ENCODE data around the gene SPARCL1. TPM values are rescaled to one million over a fixed set of nuclear protein-coding genes. Genes with fewer than 3 reads are reported as not detected.

The SPARCL1 gene
- total RNA-seq, 1 donor from 2014 or later: 8.6 TPM

DNA sequence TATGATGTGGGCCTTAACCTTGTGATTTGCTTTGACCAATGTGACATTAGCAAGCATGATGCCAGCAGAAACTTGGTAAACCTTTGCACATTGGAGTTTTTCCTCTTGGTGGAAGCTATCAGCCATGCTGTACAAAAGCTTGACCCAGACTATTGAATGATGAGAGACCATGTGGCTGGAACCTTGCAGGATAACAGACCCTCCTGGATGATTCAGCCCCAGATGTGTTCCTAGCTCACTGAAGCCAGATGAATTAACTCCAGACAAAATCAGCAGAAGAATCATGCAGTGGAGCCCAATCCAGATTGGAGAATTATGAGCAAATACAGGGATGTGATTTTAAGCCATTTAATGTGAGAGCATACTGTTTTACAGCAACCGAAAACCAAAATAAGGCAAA, 16.8 kb downstream of the SPARCL1 start:
- H3K9me3 Mint-ChIP-seq: no peaks in the 10 kb centered on the region
- H3K27me3 Mint-ChIP-seq (ENCODE audit: low read depth): no peaks in the 10 kb centered on the region

DNA sequence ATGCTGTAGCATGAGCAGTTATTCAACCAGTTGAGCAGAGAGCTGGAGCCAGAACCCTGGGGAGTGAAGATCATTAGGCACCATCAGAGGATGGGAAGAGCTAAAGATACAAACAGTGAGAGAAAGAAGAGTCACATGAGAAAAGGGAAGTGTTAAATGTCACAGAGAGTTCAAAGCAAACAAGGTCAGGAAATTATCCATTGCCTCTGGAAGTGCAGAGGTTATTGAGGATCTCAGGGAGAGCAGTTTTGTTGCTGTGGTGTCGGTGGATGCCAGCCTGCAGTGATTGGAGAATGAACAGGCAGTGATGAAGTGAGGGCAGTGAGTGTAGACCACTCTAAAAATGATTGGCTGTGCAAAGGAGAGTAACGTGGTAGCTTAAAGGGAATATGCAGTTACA, 17.7 kb downstream of the SPARCL1 start:
- no peak overlapping the region for H3K27ac Mint-ChIP-seq (ENCODE audit: unreplicated experiment)
- H3K27me3 Mint-ChIP-seq (ENCODE audit: low read depth): no peaks in the 10 kb centered on the region
- no peaks in the 10 kb centered on the region for H3K9me3 Mint-ChIP-seq
- H3K4me3 Mint-ChIP-seq: no peak overlapping the region
- DNase-seq (ENCODE audit: low read depth, low spot score): no peak
- peaks cover 6% of the 10 kb centered on the region for H3K4me1 Mint-ChIP-seq
- TF ChIP-seq, protein P1, sequence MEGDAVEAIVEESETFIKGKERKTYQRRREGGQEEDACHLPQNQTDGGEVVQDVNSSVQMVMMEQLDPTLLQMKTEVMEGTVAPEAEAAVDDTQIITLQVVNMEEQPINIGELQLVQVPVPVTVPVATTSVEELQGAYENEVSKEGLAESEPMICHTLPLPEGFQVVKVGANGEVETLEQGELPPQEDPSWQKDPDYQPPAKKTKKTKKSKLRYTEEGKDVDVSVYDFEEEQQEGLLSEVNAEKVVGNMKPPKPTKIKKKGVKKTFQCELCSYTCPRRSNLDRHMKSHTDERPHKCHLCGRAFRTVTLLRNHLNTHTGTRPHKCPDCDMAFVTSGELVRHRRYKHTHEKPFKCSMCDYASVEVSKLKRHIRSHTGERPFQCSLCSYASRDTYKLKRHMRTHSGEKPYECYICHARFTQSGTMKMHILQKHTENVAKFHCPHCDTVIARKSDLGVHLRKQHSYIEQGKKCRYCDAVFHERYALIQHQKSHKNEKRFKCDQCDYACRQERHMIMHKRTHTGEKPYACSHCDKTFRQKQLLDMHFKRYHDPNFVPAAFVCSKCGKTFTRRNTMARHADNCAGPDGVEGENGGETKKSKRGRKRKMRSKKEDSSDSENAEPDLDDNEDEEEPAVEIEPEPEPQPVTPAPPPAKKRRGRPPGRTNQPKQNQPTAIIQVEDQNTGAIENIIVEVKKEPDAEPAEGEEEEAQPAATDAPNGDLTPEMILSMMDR (conservative IDR thresholded peaks at IDR 0.05): no peak
- peaks cover 11% of the 10 kb centered on the region for H3K36me3 Mint-ChIP-seq (ENCODE audit: low read depth)

More for the DNA sequence above, 16.8 kb downstream of the SPARCL1 start:
- no peak overlapping the region for H3K27ac Mint-ChIP-seq (ENCODE audit: unreplicated experiment)
- no peak overlapping the region for H3K4me3 Mint-ChIP-seq
- no peak for DNase-seq (ENCODE audit: low read depth, low spot score)
- H3K4me1 Mint-ChIP-seq: peaks cover 6% of the 10 kb centered on the region
- peaks cover 11% of the 10 kb centered on the region for H3K36me3 Mint-ChIP-seq (ENCODE audit: low read depth)
- TF ChIP-seq, protein P1 (conservative IDR thresholded peaks at IDR 0.05): no peak

DNA sequence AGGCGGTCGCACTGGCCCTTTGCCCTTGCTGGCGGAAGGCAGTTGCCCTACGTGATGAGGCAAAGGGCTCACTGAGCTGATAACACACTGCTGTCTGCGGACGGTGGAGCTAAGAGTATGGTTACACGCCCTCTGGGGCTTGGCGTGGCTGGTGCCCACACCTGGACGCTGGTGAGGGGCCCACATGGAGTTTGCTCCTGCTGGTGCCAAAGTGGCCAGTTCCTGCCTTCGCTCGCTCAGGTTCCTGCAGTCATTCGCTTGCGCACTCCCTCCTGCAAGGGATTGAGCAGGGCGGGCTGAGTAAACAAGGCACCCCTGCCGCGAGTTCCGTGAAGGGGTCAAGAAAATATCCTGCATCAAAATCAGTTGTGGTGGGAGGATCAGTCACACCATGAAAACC, 18.4 kb downstream of the SPARCL1 start:
- H3K4me3 Mint-ChIP-seq: no peak overlapping the region
- peaks cover 11% of the 10 kb centered on the region for H3K36me3 Mint-ChIP-seq (ENCODE audit: low read depth)
- no peaks in the 10 kb centered on the region for H3K9me3 Mint-ChIP-seq
- H3K27me3 Mint-ChIP-seq (ENCODE audit: low read depth): no peaks in the 10 kb centered on the region
- TF ChIP-seq, protein P1 (conservative IDR thresholded peaks at IDR 0.05): no peak
- DNase-seq (ENCODE audit: low read depth, low spot score): no peak
- H3K27ac Mint-ChIP-seq (ENCODE audit: unreplicated experiment): no peak overlapping the region
- H3K4me1 Mint-ChIP-seq: peaks cover 6% of the 10 kb centered on the region

DNA sequence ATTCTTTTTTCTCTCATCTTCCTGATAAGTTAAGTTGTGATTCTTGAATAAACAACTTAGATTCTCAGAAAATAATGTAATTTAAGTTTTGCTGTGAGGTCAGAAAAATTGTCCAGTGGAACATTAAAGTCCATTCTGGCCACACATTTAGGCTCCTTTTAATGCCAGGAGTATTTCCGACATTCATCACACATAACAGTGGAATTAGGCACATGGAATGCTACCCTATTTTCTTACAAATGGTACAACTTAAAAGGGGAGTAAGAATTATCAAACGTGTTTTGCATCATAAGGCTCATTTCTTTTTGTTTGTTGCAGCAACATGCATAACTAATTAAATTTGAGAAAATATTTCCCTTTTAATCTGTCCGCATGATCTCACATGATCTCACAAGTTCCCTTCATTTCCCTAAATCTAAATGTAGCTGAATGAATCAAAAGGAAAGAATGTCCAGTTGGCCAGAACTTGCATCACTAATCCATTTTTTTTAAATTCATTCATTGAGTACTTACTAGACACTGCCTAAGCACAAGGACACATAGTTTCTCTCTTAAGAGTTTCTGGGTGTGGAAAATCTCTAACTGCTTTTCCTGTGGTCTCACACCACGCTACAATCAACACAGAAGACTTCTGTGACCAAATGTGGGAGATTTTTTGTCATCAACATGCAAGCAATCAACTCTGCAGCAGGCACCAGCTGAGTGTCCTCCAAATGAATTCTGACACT, 22.0 kb downstream of the SPARCL1 start:
- no peak overlapping the region for H3K27ac Mint-ChIP-seq (ENCODE audit: unreplicated experiment)
- H3K9me3 Mint-ChIP-seq: no peaks in the 10 kb centered on the region
- DNase-seq (ENCODE audit: low read depth, low spot score): no peak
- peaks cover 6% of the 10 kb centered on the region for H3K4me1 Mint-ChIP-seq
- no peak overlapping the region for H3K4me3 Mint-ChIP-seq
- H3K27me3 Mint-ChIP-seq (ENCODE audit: low read depth): no peaks in the 10 kb centered on the region
- H3K36me3 Mint-ChIP-seq (ENCODE audit: low read depth): peaks cover 11% of the 10 kb centered on the region
- TF ChIP-seq, protein P1 (conservative IDR thresholded peaks at IDR 0.05): no peak

DNA sequence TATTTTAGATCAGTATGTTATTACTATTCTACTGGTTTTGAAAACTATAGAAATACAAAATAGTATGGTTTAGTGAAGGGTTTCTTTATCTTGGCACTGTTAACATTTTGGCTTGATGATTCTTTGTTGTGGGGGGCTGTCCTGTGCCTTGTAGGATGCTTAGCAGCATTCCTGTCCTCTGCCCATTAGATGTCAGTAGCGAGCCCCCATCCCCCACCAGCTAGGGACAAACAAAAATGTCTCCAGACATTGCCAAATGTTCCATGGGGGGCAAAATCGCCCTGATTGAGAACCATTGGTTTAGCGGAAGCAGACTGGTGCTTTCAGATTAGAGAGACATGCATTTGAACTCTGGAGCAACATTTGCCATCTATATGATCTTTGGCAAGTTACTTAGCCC, 23.3 kb downstream of the SPARCL1 start:
- Mint-ChIP-seq H3K36me3 (ENCODE audit: low read depth) (peaks cover 7% of the 10 kb centered on the region), H3K4me3 (no peak overlapping the region), H3K27ac (ENCODE audit: unreplicated experiment) (no peak overlapping the region), H3K27me3 (ENCODE audit: low read depth) (no peaks in the 10 kb centered on the region), H3K9me3 (no peaks in the 10 kb centered on the region), H3K4me1 (no peaks in the 10 kb centered on the region)
- TF ChIP-seq, protein P1 (conservative IDR thresholded peaks at IDR 0.05): no peak
- no peak for DNase-seq (ENCODE audit: low read depth, low spot score)
